K562 (cell line): Measurements from ENCODE around the gene POLD3.

Source experiments
- DNMT1 ChIP-seq: fragments of 450-650 bp; IDR thresholded peaks from 2 replicates; pipeline ENCODE4 v1.6.1; 2016; ENCODE audit warnings: antibody characterized with exemption, mild to moderate bottlenecking
- RCOR1 ChIP-seq, 2 experiments: IDR thresholded peaks; 2 replicates each; pipeline ENCODE4 v1.6.1; 2012; ENCODE audit warnings: low read depth in 2 of 2, low read length in 2 of 2, borderline replicate concordance in 1 of 2, improper control_type of control experiment in 1 of 2

DNA sequence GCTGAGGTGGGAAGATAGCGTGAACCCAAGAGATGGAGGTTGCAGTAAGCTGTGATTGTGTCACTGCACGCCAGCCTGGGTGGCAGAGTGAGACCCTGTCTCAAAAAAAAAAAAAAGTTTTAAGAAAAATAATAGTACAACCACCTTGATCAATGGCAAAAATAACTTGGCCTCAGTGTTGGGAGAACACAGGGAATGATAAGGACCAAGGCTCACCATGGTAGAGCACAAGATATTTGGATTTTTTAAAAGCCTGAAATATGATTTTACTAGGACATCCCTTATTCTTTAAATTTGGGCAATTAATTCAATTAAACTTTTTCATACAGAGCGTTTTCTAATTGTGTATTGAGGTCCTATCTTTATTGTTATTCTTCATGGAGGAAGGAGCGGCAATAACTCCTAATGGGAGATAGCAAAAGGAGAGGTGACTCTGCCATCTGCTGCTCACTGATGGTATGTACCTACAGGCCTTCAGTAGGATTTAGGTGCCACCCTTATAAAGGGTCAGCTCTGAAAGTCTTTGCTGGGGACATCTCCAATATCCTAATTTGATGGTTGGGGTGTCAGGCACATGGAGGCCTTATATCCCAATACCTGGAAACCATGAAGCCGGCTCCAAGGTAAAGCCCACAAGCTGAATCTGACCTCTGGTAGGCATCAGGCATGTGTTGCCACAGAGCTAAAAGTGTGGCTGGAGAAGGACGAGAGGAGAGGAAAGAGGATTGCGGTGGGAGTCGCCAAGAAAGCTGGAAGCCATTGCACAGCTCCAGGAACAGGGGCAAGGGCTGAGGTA lies 21.9 kb upstream of the POLD3 start:
- TF ChIP-seq RCOR1 (IDR thresholded peaks at IDR 0.05; ENCODE audit: borderline replicate concordance in 1 of 2, low read depth in 2 of 2, low read length in 2 of 2) (no peak), DNMT1 (no peak)
